A549 (cell line): ENCODE results near the gene DDX55. TPM values are rescaled to one million over a fixed set of nuclear protein-coding genes. Genes with fewer than 3 reads are reported as not detected.

Source experiments
- ATAC-seq, 2 experiments: fragments of 200-7000 bp in 1 of 2; fragments of >200 bp in 1 of 2; cut with Nextera tagmentation in 1 of 2; cut with Tn5 transposase in 1 of 2; 3 replicates each; pipeline versions ENCODE4 v1.8.0 to v1.9.1; 2018 to 2020; ENCODE audit warnings: mild to moderate bottlenecking in 1 of 2, moderate library complexity in 1 of 2
- CTCF ChIA-PET: fragments of 300-600 bp; sonication (Branson Sonifier 250); formaldehyde crosslinking; extraction: SDS; loops from one replicate; lab custom pipeline; 2021; ENCODE audit warnings: antibody characterized with exemption, inconsistent platforms; lab: Yijun Ruan, JAX
- POLR2A ChIA-PET: fragments of 350-600 bp; formaldehyde crosslinking; extraction: SDS; loops from one replicate; lab custom pipeline; 2021; ENCODE audit warnings: antibody characterized with exemption, inconsistent platforms; lab: Yijun Ruan, JAX
- DNase-seq, 2 experiments: peaks; one replicate each; pipeline versions ENCODE4 v3.0.0 to v3.0.0-alpha.2; 2011 to 2016; ENCODE audit warnings: low read depth in 1 of 2, low spot score in 1 of 2
- FAIRE-seq: peaks from 2 replicates; lab custom pipeline; 2011; peaks lifted over from hg19 to GRCh38; lab: Jason Lieb, UNC
- H3K27ac ChIP-seq, 2 experiments: fragments of >200 bp; sonication (Bioruptor Twin); formaldehyde crosslinking; 3 replicates each; pipeline ENCODE4 v1.5.1; 2016 to 2017
- H3K4me1 ChIP-seq: fragments of >200 bp; sonication (Bioruptor Twin); formaldehyde crosslinking; 3 replicates; pipeline ENCODE4 v1.6.1; 2016
- H3K4me2 ChIP-seq: fragments of >200 bp; sonication (Bioruptor Twin); formaldehyde crosslinking; 3 replicates; pipeline ENCODE4 v1.6.1; 2016
- H3K4me3 ChIP-seq: fragments of >200 bp; sonication (Bioruptor Twin); formaldehyde crosslinking; 3 replicates; pipeline ENCODE4 v1.5.1; 2016
- H3K9me3 ChIP-seq: fragments of >200 bp; sonication (Bioruptor Twin); formaldehyde crosslinking; 3 replicates; pipeline ENCODE4 v1.6.1; 2016
- ATOH8 ChIP-seq: fragments of 250-450 bp; sonication (Bioruptor Pico); IDR thresholded peaks from 2 replicates; pipeline ENCODE4 v1.5.0; 2020; ENCODE audit warnings: low read depth, mild to moderate bottlenecking, moderate library complexity
- BHLHE40 ChIP-seq: IDR thresholded peaks from 2 replicates; pipeline ENCODE4 v1.6.1; 2012; ENCODE audit warnings: low read depth, low read length, inconsistent platforms
- CBX2 ChIP-seq: fragments of 200-600 bp; sonication (generic); IDR thresholded peaks from 2 replicates; pipeline ENCODE4 v1.6.1; 2016; ENCODE audit warnings: low read depth, mild to moderate bottlenecking, borderline replicate concordance
- CEBPB ChIP-seq, 2 experiments: fragments of >200 bp in 1 of 2; sonication (Bioruptor Twin) in 1 of 2; formaldehyde crosslinking in 1 of 2; IDR thresholded peaks; 2 replicates each; pipeline ENCODE4 v1.6.1; 2012 to 2016
- CHD2 ChIP-seq: fragments of 150-350 bp; IDR thresholded peaks from 2 replicates; pipeline ENCODE4 v1.6.1; 2014; ENCODE audit warnings: low read length; ENCODE audit not compliant: partially characterized antibody
- CHD4 ChIP-seq: fragments of 200-600 bp; sonication (generic); IDR thresholded peaks from 2 replicates; pipeline ENCODE4 v1.6.1; 2016; ENCODE audit warnings: antibody characterized with exemption, mild to moderate bottlenecking, borderline replicate concordance
- E2F6 ChIP-seq: IDR thresholded peaks from 2 replicates; pipeline ENCODE4 v1.6.1; 2012; ENCODE audit warnings: low read depth, borderline replicate concordance
- EHF ChIP-seq: fragments of 250-450 bp; sonication (Bioruptor Pico); IDR thresholded peaks from 2 replicates; pipeline ENCODE4 v1.5.0; 2020; ENCODE audit warnings: mild to moderate bottlenecking
- EP300 ChIP-seq, 2 experiments: fragments of >200 bp; sonication (Bioruptor Twin); formaldehyde crosslinking; IDR thresholded peaks; 2 replicates in 1 of 2; 3 replicates in 1 of 2; pipeline ENCODE4 v1.6.1; 2016 to 2017
- ESRRA ChIP-seq: fragments of 150-350 bp; IDR thresholded peaks from 2 replicates; pipeline ENCODE4 v1.6.1; 2014; ENCODE audit warnings: mild to moderate bottlenecking, low read length, borderline replicate concordance
- FOSB ChIP-seq: fragments of 250-450 bp; sonication (Bioruptor Pico); IDR thresholded peaks from 2 replicates; pipeline ENCODE4 v1.5.0; 2020; ENCODE audit warnings: mild to moderate bottlenecking, moderate library complexity
- FOXS1 ChIP-seq: fragments of 250-450 bp; sonication (Bioruptor Pico); IDR thresholded peaks from 2 replicates; pipeline ENCODE4 v1.5.0; 2020; ENCODE audit warnings: mild to moderate bottlenecking, moderate library complexity
- GATA3 ChIP-seq: IDR thresholded peaks from 2 replicates; pipeline ENCODE4 v1.6.1; 2012; ENCODE audit warnings: borderline replicate concordance
- HDAC2 ChIP-seq: fragments of 200-600 bp; sonication (generic); IDR thresholded peaks from 2 replicates; pipeline ENCODE4 v1.6.1; 2016
- HEYL ChIP-seq: fragments of 250-450 bp; sonication (Bioruptor Pico); IDR thresholded peaks from 2 replicates; pipeline ENCODE4 v1.8.0; 2021; ENCODE audit warnings: mild to moderate bottlenecking, moderate library complexity
- HOXA7 ChIP-seq: fragments of 250-450 bp; sonication (Bioruptor Pico); IDR thresholded peaks from 2 replicates; pipeline ENCODE4 v1.5.0; 2020; ENCODE audit warnings: mild to moderate bottlenecking, moderate library complexity
- HOXB13 ChIP-seq: fragments of 250-450 bp; sonication (Bioruptor Pico); IDR thresholded peaks from 2 replicates; pipeline ENCODE4 v1.5.0; 2020; ENCODE audit warnings: low read depth, mild to moderate bottlenecking, moderate library complexity
- HOXB5 ChIP-seq: fragments of 250-450 bp; sonication (Bioruptor Pico); IDR thresholded peaks from 2 replicates; pipeline ENCODE4 v1.5.0; 2020; ENCODE audit warnings: mild to moderate bottlenecking, moderate library complexity
- JUNB ChIP-seq: fragments of >200 bp; sonication (Bioruptor Twin); formaldehyde crosslinking; IDR thresholded peaks from 2 replicates; pipeline ENCODE4 v1.6.1; 2016
- KDM1A ChIP-seq: fragments of 200-600 bp; sonication (generic); IDR thresholded peaks from 2 replicates; pipeline ENCODE4 v1.6.1; 2016; ENCODE audit warnings: low read depth, mild to moderate bottlenecking
- KDM5A ChIP-seq: fragments of 200-600 bp; sonication (generic); IDR thresholded peaks from 2 replicates; pipeline ENCODE4 v1.6.1; 2016; ENCODE audit warnings: antibody characterized with exemption, mild to moderate bottlenecking
- MAX ChIP-seq: IDR thresholded peaks from 2 replicates; pipeline ENCODE4 v1.6.1; 2012
- NFE2L2 ChIP-seq: fragments of 150-350 bp; conservative IDR thresholded peaks from 2 replicates; pipeline ENCODE4 v1.6.1; 2014; ENCODE audit warnings: low read length
- POLR2AphosphoS2 ChIP-seq: conservative IDR thresholded peaks from 2 replicates; pipeline ENCODE4 v1.6.1; 2012; ENCODE audit warnings: low read length, improper control_type of control experiment, inconsistent platforms
- RARB ChIP-seq: fragments of 250-450 bp; sonication (Bioruptor Pico); IDR thresholded peaks from 2 replicates; pipeline ENCODE4 v1.8.0; 2021; ENCODE audit warnings: mild to moderate bottlenecking, moderate library complexity
- RCOR1 ChIP-seq: fragments of 150-350 bp; IDR thresholded peaks from 2 replicates; pipeline ENCODE4 v1.6.1; 2014; ENCODE audit warnings: antibody characterized with exemption, low read length, low read depth
- REST ChIP-seq: fragments of 200-600 bp; sonication (generic); IDR thresholded peaks from 2 replicates; pipeline ENCODE4 v1.6.1; 2016; ENCODE audit warnings: antibody characterized with exemption, mild to moderate bottlenecking, moderate library complexity
- RFX5 ChIP-seq: fragments of 450-650 bp; IDR thresholded peaks from 2 replicates; pipeline ENCODE4 v1.7.1; 2014; ENCODE audit warnings: antibody characterized with exemption, mild to moderate bottlenecking, moderate library complexity
- RNF2 ChIP-seq: fragments of 200-600 bp; sonication (generic); IDR thresholded peaks from 2 replicates; pipeline ENCODE4 v1.6.1; 2016; ENCODE audit warnings: low read depth, mild to moderate bottlenecking, antibody characterized with exemption, moderate library complexity, borderline replicate concordance
- TP53 ChIP-seq: fragments of 250-450 bp; sonication (Bioruptor Pico); IDR thresholded peaks from 2 replicates; pipeline ENCODE4 v1.5.0; 2021; ENCODE audit warnings: mild to moderate bottlenecking, moderate library complexity
- ZNF302 ChIP-seq: fragments of 250-450 bp; sonication (Bioruptor Pico); IDR thresholded peaks from 2 replicates; pipeline ENCODE4 v1.9.0; 2021; ENCODE audit warnings: inconsistent platforms, mild to moderate bottlenecking, moderate library complexity
- ZSCAN20 ChIP-seq: fragments of 250-450 bp; sonication (Bioruptor Pico); IDR thresholded peaks from 2 replicates; pipeline ENCODE4 v1.8.0; 2022; ENCODE audit warnings: mild to moderate bottlenecking, moderate library complexity
- WGBS: methylation state at CpG from one replicate; pipeline ENCODE4 v1.1.6; 2017; ENCODE audit errors: missing lambda C conversion rate; 5-methylcytosine and 5-hydroxymethylcytosine counted together
- polyA minus RNA-seq: library from RNA; depleted of rRNA, polyadenylated mRNA; stranded (reverse); fragments of >200 nt; gene quantifications from 2 replicates; pipeline ENCODE4 v1.2.3, GENCODE V29; 2011; rRNA and poly(A)+ RNA removed
- polyA plus RNA-seq, 4 experiments: library from polyadenylated mRNA; depleted of rRNA in 3 of 4; stranded (reverse); fragments of >200 nt; fragmentation: RNase III in 1 of 4; extraction: RNeasy Plus Mini Kit Qiagen cat#74134 plus additional on column Dnase treatment in 1 of 4; gene quantifications; 2 replicates in 3 of 4; 3 replicates in 1 of 4; pipeline ENCODE4 v1.2.3, GENCODE V29; 2011 to 2017
- TF ChIP-seq, protein P1 (sequence below): fragments of >200 bp; sonication (Bioruptor Twin); formaldehyde crosslinking; IDR thresholded peaks from 2 replicates; pipeline ENCODE4 v1.6.1; 2016

DDX55 gene
- polyA plus RNA-seq (2011; rRNA removed) (54.8 and 63.4 TPM in 2 replicates), polyA plus RNA-seq (2017; fragmentation: RNase III; extraction: RNeasy Plus Mini Kit Qiagen cat#74134 plus additional on column Dnase treatment) (36.9 to 40.3 TPM (median 37.5 TPM) in 3 replicates), polyA minus RNA-seq (36.2 and 41.2 TPM in 2 replicates)
- 41.2 and 52.4 TPM in 2 replicates for polyA plus RNA-seq (2012; cell fraction: cytosol; rRNA removed)
- 95.5 and 110 TPM in 2 replicates for polyA plus RNA-seq (2012; cell fraction: nucleus; rRNA removed)

DNA sequence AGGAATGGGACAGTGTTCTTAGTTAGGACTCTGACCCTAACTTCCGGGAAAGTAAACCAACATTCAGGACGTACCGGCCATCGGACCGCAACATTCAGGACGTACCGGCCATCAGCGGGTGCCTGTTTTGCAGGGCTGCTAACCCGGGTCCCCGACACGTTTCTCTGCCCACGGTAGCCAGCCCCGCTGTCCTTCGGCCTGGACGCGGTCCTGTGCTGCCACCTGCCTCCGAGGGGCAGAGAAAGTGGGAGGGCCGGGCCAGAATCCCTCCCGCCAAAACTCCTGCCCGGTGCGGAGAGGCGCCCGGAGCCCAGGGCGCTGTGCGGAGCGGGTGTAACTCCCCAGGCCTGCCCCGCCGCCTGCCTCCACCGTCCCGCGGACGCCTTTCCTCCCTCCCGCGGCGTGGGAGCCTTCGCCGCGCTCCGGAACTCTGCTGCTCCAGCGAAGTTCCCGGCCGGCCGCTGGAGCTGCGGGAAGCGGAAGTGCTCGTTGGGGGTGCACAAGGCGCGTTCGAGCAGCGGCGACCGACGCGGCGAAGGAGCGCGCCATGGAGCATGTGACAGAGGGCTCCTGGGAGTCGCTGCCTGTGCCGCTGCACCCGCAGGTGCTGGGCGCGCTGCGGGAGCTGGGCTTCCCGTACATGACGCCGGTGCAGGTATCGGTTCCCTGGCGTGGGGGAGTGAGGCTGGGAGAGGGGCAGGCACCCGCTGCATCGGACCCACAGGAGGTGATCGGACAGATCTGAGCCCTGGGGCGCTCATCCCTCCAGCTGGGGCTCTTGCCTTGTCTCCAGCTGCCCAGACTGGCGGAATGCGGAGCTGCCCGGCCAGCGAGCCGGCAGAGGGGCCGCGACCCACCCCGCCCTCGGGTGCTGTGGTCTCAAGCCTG is at the start of gene DDX55:
Gene DDX55, plus strand, starts transcription at position 498 of the 888 bp plus-strand sequence. Its CDS starts 50 bp downstream, at position 548.
- under 1% methylated on average over 18 of the region's 81 CpGs for WGBS
- no peak for FAIRE-seq
- DNase-seq, result peak; percentile 81 to 91
- H3K4me1 ChIP-seq, result peaks cover 19% of the 10 kb centered on the region
- peak; percentile 97 to 98 for ATAC-seq
- H3K4me2 ChIP-seq, result peak within 1 kb of the TSS; percentile 82
- H3K4me3 ChIP-seq, result peak within 1 kb of the TSS; percentile 71
- peak within 1 kb of the TSS; percentile 85 to 98 for H3K27ac ChIP-seq
- no peaks in the 10 kb centered on the region for H3K9me3 ChIP-seq
- ChIA-PET CTCF (interaction anchor here (0.8 to 3.4 kb wide), 11 partner anchors 10 to 350 kb away, joined by 3 to 20 read pairs (median 4); partner anchors contain the start of genes RILPL1 and SNRNP35), POLR2A (interaction anchor here (0.7 to 1.6 kb wide), 8 partner anchors 11 to 704 kb away, joined by 3 to 5 read pairs (median 3); partner anchors contain the start of genes ATP6V0A2, SBNO1 and SNRNP35)
- TF ChIP-seq ESRRA (no peak), EP300 (IDR thresholded peaks at IDR 0.05) (no peak), CHD4 (no peak), HOXB13 (CRISPR knock-in tag) (peak; percentile 72; the same call in 1 of the 2 replicates), E2F6 (peak; percentile 93), RNF2 (no peak), ATOH8 (peak; percentile 83; the same call in 1 of the 2 replicates), RFX5 (peak; percentile 70; the same call in 1 of the 2 replicates), GATA3 (0 out of 2 replicates have a peak, but pooled peaks have one; percentile 20), KDM1A (peak; percentile 21; the same call in 1 of the 2 replicates), HEYL (CRISPR knock-in tag) (no peak), FOXS1 (peak; percentile 53; the same call in 1 of the 2 replicates), CEBPB (IDR thresholded peaks at IDR 0.05) (no peak), HDAC2 (0 out of 2 replicates have a peak, but pooled peaks have one; percentile 25), CHD2 (no peak), POLR2AphosphoS2 (no peak), ZNF302 (CRISPR knock-in tag) (no peak), KDM5A (peak; percentile 100), CBX2 (no peak), RCOR1 (no peak), EHF (peak; percentile 87; the same call in 1 of the 2 replicates), MAX (peak; percentile 99), HOXA7 (CRISPR knock-in tag) (no peak), BHLHE40 (no peak), RARB (CRISPR knock-in tag) (no peak), ZSCAN20 (no peak), FOSB (CRISPR knock-in tag) (no peak), HOXB5 (CRISPR knock-in tag) (no peak; the same call in 1 of the 2 replicates), NFE2L2 (no peak), TP53 (CRISPR knock-in tag) (peak; percentile 82), JUNB (no peak), REST (peak; percentile 37; the same call in 1 of the 2 replicates)
- TF ChIP-seq, protein P1, sequence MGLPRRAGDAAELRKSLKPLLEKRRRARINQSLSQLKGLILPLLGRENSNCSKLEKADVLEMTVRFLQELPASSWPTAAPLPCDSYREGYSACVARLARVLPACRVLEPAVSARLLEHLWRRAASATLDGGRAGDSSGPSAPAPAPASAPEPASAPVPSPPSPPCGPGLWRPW, result no peak
